ENCODE data around the gene CPD.

CPD gene

DNA sequence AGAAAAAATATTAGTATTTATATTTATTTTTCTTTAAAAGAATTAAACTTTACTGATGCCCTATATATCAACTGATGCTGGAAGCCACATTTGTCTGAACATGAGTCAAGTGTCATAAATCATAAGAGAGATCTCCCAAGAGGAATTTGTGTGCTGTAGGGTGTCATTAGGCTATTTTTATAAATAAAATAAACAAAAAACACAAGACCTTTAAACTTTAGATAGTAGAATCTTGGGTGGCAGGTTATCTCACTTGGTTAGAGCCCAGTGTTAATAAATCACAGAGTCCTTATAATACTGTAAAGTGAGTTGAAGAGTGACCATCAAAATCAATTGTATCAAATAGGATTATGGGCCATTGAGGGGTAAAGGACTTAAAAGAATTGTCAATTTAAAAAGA lies 21.3 kb upstream of the CPD start:
- no peak for DNase-seq

DNA sequence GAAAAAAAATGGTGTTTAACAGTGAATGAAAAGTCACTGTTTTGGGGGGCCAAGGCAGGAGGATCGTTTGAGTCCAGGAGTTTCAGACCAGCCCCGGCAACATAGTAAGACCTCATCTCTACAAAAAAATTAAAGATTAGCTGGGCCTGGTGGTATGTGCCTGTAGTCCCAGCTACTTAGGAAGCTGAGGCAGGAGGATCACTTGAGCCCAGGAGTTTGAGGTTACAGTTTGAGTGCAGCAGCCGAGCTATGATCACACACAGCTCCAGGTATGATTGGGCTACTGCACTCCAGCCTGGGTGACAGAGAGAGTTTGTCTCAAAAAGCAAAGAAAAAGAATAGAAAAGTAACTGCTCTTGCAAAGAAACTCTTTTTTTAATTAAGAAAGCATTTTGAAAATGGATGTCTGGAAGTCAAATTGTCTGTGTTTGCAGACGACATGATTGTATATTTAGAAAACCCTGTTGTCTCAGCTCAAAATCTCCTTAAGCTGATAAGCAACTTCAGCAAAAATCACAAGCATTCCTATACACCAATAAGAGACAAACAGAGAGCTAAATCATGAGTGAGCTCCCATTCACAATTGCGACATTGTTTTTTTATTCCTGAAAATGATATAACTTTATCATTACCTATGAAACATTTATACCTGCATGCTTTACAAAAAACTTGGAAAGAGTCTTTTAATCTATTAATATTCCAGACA lies 20.5 kb upstream of the CPD start:
- DNase-seq = no peak

DNA sequence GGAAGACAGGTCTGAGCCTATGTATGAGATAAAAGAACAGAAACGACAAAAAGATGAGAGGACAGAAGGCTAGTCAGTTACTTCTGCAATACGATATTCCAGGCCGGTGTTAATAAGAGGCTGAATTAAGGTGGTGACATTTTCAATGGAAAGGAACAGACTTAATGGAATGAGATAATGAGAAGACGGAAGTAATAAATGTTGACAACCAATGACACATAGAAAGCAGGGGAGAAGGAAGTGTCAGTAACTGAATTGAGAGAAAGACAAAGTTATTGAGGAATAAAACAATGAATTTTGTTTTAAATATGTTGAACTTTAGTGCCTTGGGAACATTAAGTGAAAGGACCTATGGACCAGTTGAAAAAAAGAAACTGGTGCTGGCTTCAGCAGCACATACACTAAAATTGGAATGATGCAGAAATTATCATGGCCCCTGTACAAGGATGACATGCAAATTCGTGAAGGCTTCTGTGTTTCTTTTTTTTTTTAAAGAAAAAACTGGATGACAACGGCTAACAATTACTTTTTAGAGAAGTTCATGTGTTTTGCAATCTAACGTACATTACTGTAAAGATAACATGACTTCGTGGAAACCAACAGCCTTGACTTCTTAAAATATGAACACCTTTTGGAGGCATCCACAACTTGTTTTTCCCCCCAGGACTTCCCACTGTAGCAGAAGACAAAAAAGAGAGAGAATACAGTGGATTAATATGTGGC lies 18.5 kb upstream of the CPD start:
- no peak for DNase-seq

DNA sequence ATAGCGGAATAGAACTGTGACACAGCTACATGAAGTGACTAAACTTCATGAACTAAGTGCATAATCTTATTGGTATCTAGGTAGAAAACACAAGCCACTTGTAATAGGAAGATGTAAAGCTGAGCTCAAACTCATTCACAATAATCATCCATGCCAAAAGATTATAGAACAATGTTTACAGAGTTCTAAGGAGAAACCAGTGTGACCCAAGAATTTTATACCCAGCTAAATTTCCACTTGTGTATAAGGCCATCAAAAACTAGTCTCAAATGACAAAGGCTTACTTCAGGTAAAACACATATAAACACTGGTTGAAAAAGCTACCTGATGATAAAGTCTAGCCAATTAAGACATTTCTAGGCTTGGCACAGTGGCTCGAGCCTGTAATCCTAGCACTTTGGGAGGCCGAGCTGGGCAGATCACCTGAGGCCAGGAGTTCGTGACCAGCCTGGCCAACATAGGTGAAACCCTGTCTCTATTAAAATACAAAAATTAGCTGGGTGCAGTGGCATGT lies 16.9 kb upstream of the CPD start:
- no peak for DNase-seq

DNA sequence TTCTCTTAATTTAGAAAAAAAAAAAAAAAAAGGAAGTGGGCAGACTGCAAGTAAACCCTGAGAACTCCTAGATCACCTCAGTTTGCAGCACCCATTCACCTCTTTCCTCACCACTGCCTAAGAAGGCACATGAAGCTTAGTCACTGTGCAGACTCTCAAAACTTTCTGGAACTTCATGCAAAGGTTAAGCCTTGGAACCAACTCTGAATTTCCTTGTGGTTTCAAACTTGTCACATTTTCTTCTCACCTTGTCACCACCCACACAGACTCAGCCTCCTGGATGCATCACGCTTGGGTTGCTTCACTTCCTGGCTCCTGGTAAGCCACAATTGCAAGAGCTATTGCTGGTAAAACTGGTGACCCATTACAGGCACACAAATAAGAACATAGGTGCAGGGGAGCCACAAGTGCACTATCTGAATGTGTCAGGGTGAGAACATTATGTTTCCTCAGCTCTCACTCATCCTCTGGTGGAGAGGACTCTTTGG lies 15.0 kb upstream of the CPD start:
- no peak for DNase-seq

DNA sequence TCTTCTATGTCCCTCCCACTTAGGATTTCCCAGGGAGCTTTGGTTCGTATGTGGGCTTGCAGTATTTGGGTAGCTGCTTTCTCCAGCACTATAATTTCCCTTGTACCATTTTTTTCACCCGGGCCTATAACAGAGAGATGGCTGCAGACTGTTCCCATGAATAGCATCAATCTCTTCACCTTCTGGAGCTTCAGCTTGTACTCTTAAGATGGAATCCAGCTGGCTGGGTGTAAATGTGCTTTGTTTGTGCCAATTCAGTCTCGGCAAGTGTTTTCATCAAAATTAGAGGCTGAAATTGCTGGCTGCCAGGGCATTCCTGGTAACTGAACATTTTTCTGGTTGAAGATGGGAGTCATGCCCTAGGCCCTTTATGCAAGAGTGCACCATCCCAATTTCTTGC lies 12.2 kb upstream of the CPD start:
- no peak for DNase-seq

DNA sequence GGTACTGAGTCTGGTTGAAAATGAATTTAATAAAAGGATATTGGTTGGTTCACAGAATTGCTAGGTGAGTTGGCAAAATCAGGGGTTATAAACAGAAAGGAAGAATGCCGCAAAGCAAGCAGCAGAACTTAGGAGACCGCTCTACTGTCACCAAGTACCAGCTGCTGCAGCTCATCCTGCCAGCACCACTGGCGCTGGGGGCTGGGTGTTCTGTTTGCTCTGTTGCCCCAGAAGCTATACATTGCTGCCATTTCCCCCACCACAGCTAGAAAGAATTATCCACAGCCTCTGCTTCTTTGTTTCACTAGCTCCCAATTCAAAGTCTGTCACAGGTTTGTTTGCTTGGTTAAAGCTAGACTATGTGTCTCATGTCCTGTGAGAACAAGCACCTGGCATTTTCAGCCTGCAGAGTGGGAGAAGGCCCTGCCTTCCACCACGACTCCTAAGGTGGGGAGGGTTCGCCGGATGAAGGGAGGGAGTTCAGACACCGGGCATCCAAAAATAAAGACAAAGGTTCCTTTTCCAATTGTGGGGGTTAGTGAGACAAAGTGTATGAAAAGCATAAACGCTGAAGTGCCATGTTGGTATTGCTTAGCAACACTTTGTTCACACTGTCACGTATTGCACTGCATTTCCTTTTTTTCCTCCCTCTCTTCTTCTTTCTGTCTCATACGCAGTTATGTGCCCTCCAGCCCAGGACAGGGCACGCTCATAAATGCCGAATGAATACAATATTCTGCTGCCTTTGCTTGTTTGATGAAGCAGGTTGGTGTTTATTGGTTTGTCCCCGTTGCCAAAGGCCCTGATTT lies 9.6 kb upstream of the CPD start:
- no peak for DNase-seq

DNA sequence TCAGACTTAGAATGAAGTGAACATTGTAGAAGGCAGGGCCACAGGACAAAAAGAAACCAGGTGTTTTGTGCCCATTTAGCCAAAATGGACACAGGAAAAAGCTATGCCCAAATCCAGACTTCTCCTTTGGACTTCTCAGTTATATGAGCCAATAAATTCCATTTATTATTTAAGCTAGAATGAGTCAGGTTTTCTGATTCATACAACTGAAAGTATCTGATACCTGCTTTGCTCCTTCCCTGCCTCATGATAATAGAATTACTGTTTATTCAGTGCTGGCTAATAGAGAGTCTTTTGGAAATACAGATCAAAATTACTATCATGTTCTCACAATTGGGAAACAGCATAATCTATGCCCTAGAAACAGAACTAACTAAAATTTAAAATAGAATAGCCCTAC lies 8.7 kb upstream of the CPD start:
- no peak for DNase-seq

DNA sequence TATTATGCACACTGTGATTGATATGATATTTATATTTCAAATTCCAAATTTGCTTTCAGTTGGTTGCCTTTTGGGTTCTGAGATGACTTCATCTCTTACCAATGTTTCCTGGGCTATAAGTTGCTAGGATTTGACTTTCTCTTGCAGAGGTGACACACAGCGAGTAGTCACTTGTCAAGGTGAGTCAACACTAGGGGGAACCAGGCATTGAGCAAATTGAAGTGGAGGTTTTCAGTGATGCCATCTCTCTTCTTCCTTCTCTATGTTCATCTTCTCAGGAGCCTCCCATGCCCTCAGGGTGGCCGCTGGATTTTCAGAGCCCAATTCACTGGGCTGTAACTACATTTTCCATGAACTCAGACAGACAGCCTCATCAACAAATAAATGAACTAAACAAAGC lies 6.0 kb upstream of the CPD start:
- DNase-seq = no peak

DNA sequence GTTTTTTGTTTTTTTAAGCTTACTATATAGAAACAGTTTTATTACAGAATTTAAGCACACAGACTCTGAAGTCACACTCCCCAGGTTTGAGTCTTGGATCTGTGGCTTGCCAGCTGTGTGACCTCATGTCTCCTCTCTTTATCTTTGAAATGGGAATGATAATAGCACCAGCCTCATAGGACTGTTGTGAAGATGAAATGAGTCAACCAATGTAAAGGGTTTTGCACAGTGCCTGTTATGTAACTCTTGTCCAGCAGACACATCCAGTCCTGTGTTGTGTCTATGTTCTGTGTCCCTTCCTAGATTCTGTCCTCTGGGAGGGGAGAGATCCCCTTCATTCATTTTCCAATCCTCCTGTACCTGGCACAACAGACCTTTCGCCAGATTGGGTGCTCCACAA lies 3.1 kb upstream of the CPD start:
- DNase-seq = no peak

DNA sequence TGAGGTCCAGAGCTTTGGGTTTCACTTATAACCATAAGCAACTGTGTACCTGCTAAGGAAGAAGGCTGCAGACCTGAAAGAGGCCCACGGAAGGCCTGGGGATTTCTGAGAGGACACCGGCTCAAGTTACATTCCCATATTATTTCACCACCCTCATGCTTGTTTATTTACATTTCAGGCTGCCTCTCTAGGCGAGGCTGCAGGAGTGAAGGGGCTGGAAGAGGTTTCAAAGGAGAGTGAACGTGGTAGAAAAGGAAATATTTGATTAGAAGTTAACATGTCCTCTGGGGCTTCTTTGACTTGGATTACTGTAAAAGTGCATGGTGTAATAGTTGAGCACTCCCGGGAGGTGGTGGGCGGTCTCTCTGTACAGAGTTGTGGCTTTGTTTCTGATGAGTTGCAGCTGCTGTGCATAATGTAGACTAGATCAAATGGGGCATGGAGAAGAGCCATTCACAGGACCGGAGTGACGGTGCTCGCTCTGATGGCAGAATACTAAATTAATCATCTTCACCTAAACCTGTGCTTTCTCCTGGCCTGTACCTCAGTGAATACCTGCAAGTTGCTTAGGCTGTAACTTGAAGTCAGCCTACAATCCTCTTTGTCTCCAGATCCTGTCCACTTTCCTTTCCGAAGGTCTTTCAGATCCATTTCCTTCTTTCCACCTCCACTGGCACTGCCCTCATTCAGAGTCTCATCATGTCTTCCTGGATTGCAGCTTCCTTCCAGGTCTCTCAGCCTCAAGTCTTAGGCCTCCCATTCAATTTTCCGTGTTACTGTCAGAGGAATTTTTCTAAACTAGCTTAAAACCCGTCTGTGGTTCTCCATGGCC lies 1.9 kb upstream of the CPD start:
- no peak for DNase-seq

DNA sequence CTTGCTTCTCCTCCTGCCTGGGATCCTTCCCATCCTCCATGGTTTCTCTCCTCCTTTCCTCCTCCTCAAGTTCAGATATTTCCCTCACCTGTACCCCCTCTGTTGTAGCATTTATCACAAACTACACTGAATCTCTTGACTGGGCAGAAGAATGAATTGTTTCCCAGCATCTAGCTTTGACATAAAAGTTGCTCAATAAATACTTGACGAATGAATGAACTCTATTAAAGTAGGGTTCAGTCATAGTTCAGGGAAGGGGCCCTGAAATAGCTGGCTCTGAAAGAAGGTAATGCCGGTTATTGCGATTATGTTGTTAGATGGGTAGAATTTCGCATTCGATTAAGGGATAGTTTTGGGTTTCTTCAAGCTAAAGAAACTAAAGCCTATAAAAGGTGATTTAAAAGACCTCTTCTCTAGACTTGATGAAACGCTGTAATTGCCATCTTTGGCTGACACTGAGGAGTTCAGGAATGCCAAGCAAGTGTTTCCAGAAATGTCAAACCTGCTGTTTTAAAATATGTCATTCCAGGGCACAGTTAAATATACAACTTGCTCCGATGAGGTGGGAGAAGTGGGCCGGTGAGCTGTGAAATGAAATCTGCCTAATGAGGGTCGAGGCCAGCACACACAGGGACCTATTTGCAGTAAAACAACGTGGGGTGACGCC lies 1.0 kb upstream of the CPD start:
- no peak for DNase-seq

DNA sequence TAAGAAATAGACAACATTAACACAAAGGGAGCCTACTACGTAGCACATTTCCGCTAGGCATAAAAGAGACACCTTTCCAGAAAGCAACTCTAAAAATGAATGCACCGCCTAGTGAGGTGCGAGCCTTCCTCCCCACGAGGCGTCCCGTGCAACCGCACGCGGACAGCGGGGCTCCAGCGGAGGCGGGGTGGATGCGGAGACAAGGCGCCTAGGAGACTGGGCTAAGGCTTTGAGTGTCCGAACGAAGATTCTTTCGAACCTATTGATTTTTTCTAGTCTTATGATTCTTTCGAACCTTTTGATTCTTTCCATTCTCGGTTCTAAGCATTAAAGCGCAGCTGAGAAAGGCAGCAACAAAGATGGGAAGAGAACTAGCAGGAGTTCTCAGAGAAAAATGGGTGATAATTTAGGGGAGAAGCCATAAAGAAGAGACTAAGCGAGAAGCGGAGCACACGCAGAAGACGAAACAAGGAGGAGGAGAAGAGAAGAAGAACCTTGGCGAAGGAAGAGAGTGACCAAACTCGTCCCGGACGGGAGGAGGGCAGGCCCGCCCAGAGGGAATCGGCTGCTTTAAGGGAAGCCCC lies 394 bp upstream of the CPD start:
- no peak for DNase-seq

DNA sequence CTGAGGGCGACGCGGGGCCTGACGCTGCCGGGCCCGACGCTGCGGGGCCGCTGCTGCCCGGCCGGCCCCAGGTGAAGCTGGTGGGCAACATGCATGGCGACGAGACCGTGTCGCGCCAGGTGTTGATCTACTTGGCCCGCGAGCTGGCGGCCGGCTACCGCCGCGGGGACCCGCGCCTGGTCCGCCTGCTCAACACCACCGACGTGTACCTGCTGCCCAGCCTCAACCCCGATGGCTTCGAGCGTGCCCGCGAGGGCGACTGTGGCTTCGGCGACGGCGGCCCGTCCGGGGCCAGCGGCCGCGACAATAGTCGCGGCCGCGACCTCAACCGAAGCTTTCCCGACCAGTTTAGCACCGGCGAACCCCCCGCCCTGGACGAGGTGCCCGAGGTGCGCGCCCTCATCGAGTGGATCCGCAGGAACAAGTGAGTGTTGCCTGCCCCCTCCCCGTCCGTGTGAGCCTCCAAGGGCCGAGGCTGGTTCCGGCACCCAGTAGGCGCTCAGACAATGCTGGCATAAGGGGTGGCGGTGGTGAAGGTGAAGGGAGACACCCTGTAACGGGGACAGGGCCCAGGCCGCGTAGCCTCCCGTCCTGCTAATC lies 676 bp downstream of the CPD start:
- DNase-seq = no peak

DNA sequence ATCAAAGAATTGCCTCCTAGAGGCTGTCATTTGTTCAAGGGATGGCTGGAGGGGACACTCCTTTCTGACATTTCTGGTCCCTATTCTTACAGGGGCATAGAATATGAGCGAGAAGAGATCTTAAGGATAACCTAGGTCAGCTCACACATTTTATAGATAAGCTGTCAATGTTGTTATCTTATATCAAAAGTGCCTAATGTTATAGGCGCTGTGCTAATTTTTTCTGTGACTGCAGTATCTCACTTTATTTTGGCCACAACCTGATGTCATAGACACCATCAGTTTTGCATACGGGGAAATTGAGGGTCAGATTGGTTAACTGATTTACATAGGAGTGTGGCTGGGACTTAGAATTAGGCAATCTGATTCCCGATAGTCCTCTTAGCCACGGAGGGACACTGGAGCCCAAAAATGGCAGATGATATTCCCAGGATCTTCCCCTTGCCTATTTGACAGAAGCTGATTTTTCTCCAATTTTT lies 1.2 kb downstream of the CPD start:
- no peak for DNase-seq

DNA sequence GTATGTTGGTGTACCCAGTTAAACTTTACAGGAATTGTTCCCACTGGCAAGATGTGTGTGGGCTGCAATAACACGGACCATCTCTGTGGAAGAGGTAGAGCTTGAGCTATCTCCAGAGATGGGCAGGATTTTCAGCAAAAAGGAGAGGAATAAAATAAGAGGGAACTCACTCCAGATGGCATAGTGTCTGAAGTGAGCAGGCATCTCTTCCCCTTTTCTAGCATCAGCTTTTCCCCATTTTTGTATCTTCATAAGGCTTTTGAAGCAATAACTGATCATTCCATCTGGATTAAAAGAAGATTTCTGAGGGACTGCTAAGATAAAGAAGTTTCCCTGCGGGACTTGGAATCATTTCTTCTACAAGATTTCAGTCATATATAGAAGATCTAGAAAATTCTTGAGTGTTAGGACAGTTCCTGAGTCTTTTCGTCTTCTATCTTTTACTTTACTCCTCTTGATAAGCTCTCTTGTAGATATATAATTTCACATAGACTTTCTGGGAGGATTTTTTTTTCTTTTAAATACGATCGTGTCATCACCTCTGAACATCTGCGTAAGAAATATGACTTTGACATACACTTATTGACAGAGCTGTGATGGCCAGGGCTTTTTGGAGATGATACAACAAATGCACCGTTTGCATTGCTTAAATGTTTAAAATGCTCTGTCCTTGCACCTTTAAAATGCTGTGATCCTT lies 2.1 kb downstream of the CPD start:
- no peak for DNase-seq

DNA sequence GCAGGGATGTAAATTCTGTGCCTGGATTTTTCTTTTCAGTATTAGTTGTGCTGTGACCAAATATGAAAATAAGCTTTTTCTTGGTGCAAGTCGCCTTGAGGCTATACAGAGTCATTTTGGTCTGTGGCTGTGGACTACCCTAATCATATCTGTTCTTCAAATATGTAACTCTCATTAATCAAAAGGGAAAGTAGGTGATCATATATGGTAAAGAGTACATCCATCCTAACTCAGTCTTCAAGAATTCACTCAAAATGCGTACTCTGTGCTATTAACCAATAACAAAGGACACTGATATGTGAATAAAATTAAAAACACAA lies 2.6 kb downstream of the CPD start:
- no peak for DNase-seq

DNA sequence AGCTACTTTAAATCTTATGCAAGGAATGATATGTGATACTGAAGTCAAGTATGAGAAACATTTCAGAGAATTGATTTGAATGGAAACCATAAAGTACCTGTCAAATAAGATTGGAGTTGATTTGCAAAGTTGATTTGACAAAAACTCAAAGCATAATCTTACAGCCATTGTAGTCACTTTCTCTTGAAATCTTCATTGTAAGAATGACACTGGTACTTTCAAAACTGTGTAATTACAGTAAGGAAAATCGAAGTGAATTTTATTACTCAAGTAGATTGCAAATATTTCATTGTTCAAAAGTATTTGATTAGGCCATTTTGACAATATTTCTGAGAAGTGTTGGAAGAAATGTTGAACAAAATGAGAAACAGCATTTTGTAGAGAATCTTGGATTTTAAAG lies 3.6 kb downstream of the CPD start:
- DNase-seq = no peak

DNA sequence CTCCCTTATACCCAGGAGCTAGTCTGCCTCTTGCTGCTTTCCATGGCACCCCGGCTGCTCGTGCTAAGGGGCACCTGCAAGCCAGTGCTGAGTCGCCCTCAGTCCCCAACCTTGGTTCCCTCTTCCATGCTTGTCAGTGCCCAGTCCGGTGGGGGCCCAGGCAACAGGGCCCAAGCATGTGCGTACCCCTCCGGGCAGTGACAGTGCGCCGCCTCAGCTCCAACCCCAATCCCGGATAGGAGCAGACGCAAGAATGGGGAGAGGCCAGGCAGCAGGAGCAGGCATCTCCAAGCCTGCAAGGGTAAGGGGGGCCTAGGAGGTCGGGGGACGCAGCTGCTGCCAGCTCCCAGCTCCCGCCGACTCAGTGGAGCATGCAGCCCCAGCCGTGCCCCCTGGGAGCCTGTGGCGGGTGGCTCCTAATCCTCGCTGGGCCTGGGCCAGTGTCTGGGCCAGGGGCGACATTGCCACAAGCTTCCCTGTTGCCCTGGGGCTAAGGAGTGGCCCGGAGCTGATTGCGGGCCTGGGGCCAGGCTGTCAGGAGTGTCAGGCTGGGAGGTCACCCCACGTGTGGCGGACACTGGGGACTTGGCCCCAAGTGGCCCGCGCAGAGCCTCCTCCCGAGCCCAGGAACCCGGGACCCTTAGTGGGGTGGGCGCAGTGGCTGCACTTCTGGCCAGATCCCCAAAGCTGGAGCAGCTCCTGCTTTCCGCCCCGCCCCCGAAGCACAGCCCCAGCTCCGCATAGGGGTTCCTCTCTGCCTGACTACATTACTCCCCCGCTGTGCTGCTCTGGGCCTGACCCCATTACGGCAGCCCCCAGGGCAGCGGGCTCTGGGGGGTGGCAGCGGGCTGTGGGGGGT lies 9.8 kb downstream of the CPD start:
- no peak for DNase-seq
